SH-SY5Y (cell line): ENCODE results near the gene MUC7.

Experiments used
- GATA2 ChIP-seq: IDR thresholded peaks from 2 replicates; pipeline ENCODE4 v1.6.1; 2011; ENCODE audit warnings: mild to moderate bottlenecking, low read depth, low read length
- GATA3 ChIP-seq: IDR thresholded peaks from 2 replicates; pipeline ENCODE4 v1.6.1; 2011; ENCODE audit warnings: low read depth, mild to moderate bottlenecking, low read length, moderate library complexity

Gene MUC7

GRCh38 chr4:70515367-70516250 is 43.6 kb downstream of the MUC7 start:
- TF ChIP-seq GATA2 (no peak), GATA3 (no peak)

- no peak for TF ChIP-seq GATA3
- no peak for TF ChIP-seq GATA2
These were observed 46.3 kb downstream of the MUC7 start, which contains the start of gene AMTN for GRCh38 chr4:70518269-70518668. Gene AMTN (plus strand): TSS chr4:70518569. CDS start chr4:70518778, 209 bp downstream.

- TF ChIP-seq GATA2: no peak
- no peak for TF ChIP-seq GATA3
These were observed 46.7 kb downstream of the MUC7 start for GRCh38 chr4:70518716-70519115.

GRCh38 chr4:70522626-70523025 is 50.6 kb downstream of the MUC7 start:
- TF ChIP-seq GATA2 (no peak), GATA3 (no peak)

- TF ChIP-seq GATA2: no peak
- no peak for TF ChIP-seq GATA3
These were observed 59.0 kb downstream of the MUC7 start for GRCh38 chr4:70530997-70531396.

- TF ChIP-seq GATA3 (no peak), GATA2 (no peak)
These were observed 60.0 kb downstream of the MUC7 start for GRCh38 chr4:70531981-70532380.
